Effector memory CD8-positive, alpha-beta T cell (primary cell): ENCODE data around the gene KSR2.
"Not testable (repeated sequence)": the region's sequence is repeated elsewhere in the genome, so short reads cannot be mapped to it uniquely, and the experiment has no call there.

ENCODE experiments used
- ATAC-seq: fragments of 150-1000 bp; cut with Tn5 transposase; replicated peaks from 2 replicates; pipeline ENCODE4 v1.10.0; 2021; ENCODE audit warnings: mild to moderate bottlenecking, moderate library complexity
- DNase-seq, 3 experiments: peaks; one replicate each; pipeline ENCODE4 v3.0.0; 2021
- H3K27ac Mint-ChIP-seq, 2 donors: one replicate each; pipeline ENCODE4 v1.8.0; 2022; ENCODE audit warnings: mild to moderate bottlenecking in 2 of 2, mixed read lengths in 2 of 2, moderate library complexity in 2 of 2
- H3K27me3 Mint-ChIP-seq, 2 donors: one replicate each; pipeline ENCODE4 v1.8.0; 2022; ENCODE audit warnings: mixed read lengths in 2 of 2
- H3K36me3 Mint-ChIP-seq: one replicate; pipeline ENCODE4 v1.8.0; 2022; ENCODE audit warnings: mild to moderate bottlenecking, moderate library complexity, mixed read lengths; ENCODE audit not compliant: insufficient read depth
- H3K4me1 Mint-ChIP-seq, 2 donors: one replicate each; pipeline ENCODE4 v1.8.0; 2022; ENCODE audit warnings: low read depth in 2 of 2, mixed read lengths in 2 of 2
- H3K4me3 Mint-ChIP-seq, 2 donors: one replicate each; pipeline ENCODE4 v1.8.0; 2022; ENCODE audit warnings: mild to moderate bottlenecking in 2 of 2, mixed read lengths in 2 of 2, moderate library complexity in 2 of 2
- H3K9me3 Mint-ChIP-seq, 2 donors: one replicate each; pipeline ENCODE4 v1.8.0; 2022; ENCODE audit warnings: mixed read lengths in 2 of 2

KSR2 gene

GRCh38 chr12:117646520-117646919 lies 322.3 kb downstream of the KSR2 start:
- peaks cover 0 to 10% of the 10 kb centered on the region in 2 donors for H3K27me3 Mint-ChIP-seq
- H3K9me3 Mint-ChIP-seq = peaks cover 6 to 7% of the 10 kb centered on the region in 2 donors
- H3K27ac Mint-ChIP-seq = no peak overlapping the region

GRCh38 chr12:117645473-117645872 lies 323.3 kb downstream of the KSR2 start:
- no peak for ATAC-seq
- peaks cover 0 to 10% of the 10 kb centered on the region in 2 donors for H3K27me3 Mint-ChIP-seq

More at GRCh38 chr12:117646520-117646919, 322.3 kb downstream of the KSR2 start:
- DNase-seq (no peak), ATAC-seq (no peak)
- no peaks in the 10 kb centered on the region for H3K4me1 Mint-ChIP-seq
- no peaks in the 10 kb centered on the region for H3K36me3 Mint-ChIP-seq
- no peak overlapping the region for H3K4me3 Mint-ChIP-seq

GRCh38 chr12:117643971-117644370 lies 324.8 kb downstream of the KSR2 start:
- Mint-ChIP-seq H3K4me1 (no peaks in the 10 kb centered on the region), H3K27me3 (peaks cover 0 to 10% of the 10 kb centered on the region in 2 donors)
- no peak for ATAC-seq

More at GRCh38 chr12:117645473-117645872, 323.3 kb downstream of the KSR2 start:
- H3K4me3 Mint-ChIP-seq = no peak overlapping the region
- no peak overlapping the region for H3K27ac Mint-ChIP-seq
- H3K36me3 Mint-ChIP-seq = no peaks in the 10 kb centered on the region
- H3K9me3 Mint-ChIP-seq = peaks cover 0 to 7% of the 10 kb centered on the region in 2 donors
- DNase-seq = no peak
- H3K4me1 Mint-ChIP-seq = no peaks in the 10 kb centered on the region

GRCh38 chr12:117641885-117642284 lies 326.9 kb downstream of the KSR2 start:
- no peak for ATAC-seq
- no peak overlapping the region for H3K27ac Mint-ChIP-seq
- H3K4me1 Mint-ChIP-seq = no peaks in the 10 kb centered on the region

More at GRCh38 chr12:117643971-117644370, 324.8 kb downstream of the KSR2 start:
- peaks cover 0 to 7% of the 10 kb centered on the region in 2 donors for H3K9me3 Mint-ChIP-seq
- no peak for DNase-seq
- H3K27ac Mint-ChIP-seq = no peak overlapping the region
- H3K36me3 Mint-ChIP-seq = no peaks in the 10 kb centered on the region
- H3K4me3 Mint-ChIP-seq = no peak overlapping the region

GRCh38 chr12:117640511-117640910 lies 328.3 kb downstream of the KSR2 start:
- Mint-ChIP-seq H3K4me1 (no peaks in the 10 kb centered on the region), H3K4me3 (no peak overlapping the region), H3K36me3 (no peaks in the 10 kb centered on the region), H3K27me3 (no peaks in the 10 kb centered on the region), H3K27ac (no peak overlapping the region), H3K9me3 (peaks cover 3 to 6% of the 10 kb centered on the region in 2 donors)
- no peak for ATAC-seq
- no peak for DNase-seq

More at GRCh38 chr12:117641885-117642284, 326.9 kb downstream of the KSR2 start:
- Mint-ChIP-seq H3K27me3 (peaks cover 0 to 4% of the 10 kb centered on the region in 2 donors), H3K9me3 (peaks cover 6% of the 10 kb centered on the region in 2 donors), H3K36me3 (no peaks in the 10 kb centered on the region), H3K4me3 (no peak overlapping the region)
- no peak for DNase-seq

GRCh38 chr12:117629454-117629853 lies 339.3 kb downstream of the KSR2 start:
- DNase-seq (no peak), ATAC-seq (no peak)
- Mint-ChIP-seq H3K9me3 (peaks cover 5 to 16% of the 10 kb centered on the region in 2 donors), H3K36me3 (no peaks in the 10 kb centered on the region), H3K4me3 (no peak overlapping the region), H3K27me3 (no peaks in the 10 kb centered on the region), H3K4me1 (no peaks in the 10 kb centered on the region), H3K27ac (no peak overlapping the region)

- not testable (repeated sequence) for H3K27me3 Mint-ChIP-seq, H3K36me3 Mint-ChIP-seq, H3K27ac Mint-ChIP-seq, H3K4me1 Mint-ChIP-seq, DNase-seq, H3K4me3 Mint-ChIP-seq, ATAC-seq
- peaks cover 5 to 16% of the 10 kb centered on the region in 2 donors for H3K9me3 Mint-ChIP-seq
Observed at GRCh38 chr12:117628711-117629110, 340.1 kb downstream of the KSR2 start.

GRCh38 chr12:117622741-117623140 lies 346.0 kb downstream of the KSR2 start:
- DNase-seq (no peak), ATAC-seq (no peak)
- peaks cover 0 to 2% of the 10 kb centered on the region in 2 donors for H3K9me3 Mint-ChIP-seq
- no peak overlapping the region for H3K4me3 Mint-ChIP-seq
- H3K4me1 Mint-ChIP-seq = no peaks in the 10 kb centered on the region
- H3K27me3 Mint-ChIP-seq = no peaks in the 10 kb centered on the region
- no peak overlapping the region for H3K27ac Mint-ChIP-seq
- no peaks in the 10 kb centered on the region for H3K36me3 Mint-ChIP-seq

- no peak for DNase-seq
- Mint-ChIP-seq H3K4me1 (no peaks in the 10 kb centered on the region), H3K27ac (no peak overlapping the region), H3K9me3 (peaks cover 0 to 2% of the 10 kb centered on the region in 2 donors), H3K36me3 (no peaks in the 10 kb centered on the region), H3K27me3 (no peaks in the 10 kb centered on the region), H3K4me3 (no peak overlapping the region)
- no peak for ATAC-seq
Observed at GRCh38 chr12:117622087-117622486, 346.7 kb downstream of the KSR2 start.

GRCh38 chr12:117607778-117608177 lies 361.0 kb downstream of the KSR2 start:
- Mint-ChIP-seq H3K27ac (no peak overlapping the region), H3K4me1 (no peaks in the 10 kb centered on the region), H3K4me3 (no peak overlapping the region), H3K9me3 (peaks cover 3 to 8% of the 10 kb centered on the region in 2 donors), H3K27me3 (no peaks in the 10 kb centered on the region), H3K36me3 (no peaks in the 10 kb centered on the region)
- DNase-seq (no peak), ATAC-seq (no peak)

GRCh38 chr12:117606945-117607344 lies 361.8 kb downstream of the KSR2 start:
- Mint-ChIP-seq H3K27me3 (no peaks in the 10 kb centered on the region), H3K4me1 (no peaks in the 10 kb centered on the region), H3K4me3 (no peak overlapping the region), H3K27ac (no peak overlapping the region), H3K36me3 (no peaks in the 10 kb centered on the region), H3K9me3 (peaks cover 3 to 8% of the 10 kb centered on the region in 2 donors)
- no peak for ATAC-seq
- no peak for DNase-seq

GRCh38 chr12:117606024-117606423 lies 362.8 kb downstream of the KSR2 start:
- no peaks in the 10 kb centered on the region for H3K36me3 Mint-ChIP-seq
- no peak for ATAC-seq
- no peak overlapping the region for H3K4me3 Mint-ChIP-seq

GRCh38 chr12:117603316-117604113 lies 365.3 kb downstream of the KSR2 start:
- H3K9me3 Mint-ChIP-seq = peaks cover 0 to 3% of the 10 kb centered on the region in 2 donors
- H3K4me3 Mint-ChIP-seq = no peak overlapping the region
- no peaks in the 10 kb centered on the region for H3K4me1 Mint-ChIP-seq
- H3K27ac Mint-ChIP-seq = no peak overlapping the region
- no peak for DNase-seq
- ATAC-seq = no peak
- H3K27me3 Mint-ChIP-seq = no peaks in the 10 kb centered on the region
- H3K36me3 Mint-ChIP-seq = no peaks in the 10 kb centered on the region

More at GRCh38 chr12:117606024-117606423, 362.8 kb downstream of the KSR2 start:
- Mint-ChIP-seq H3K9me3 (peaks cover 0 to 8% of the 10 kb centered on the region in 2 donors), H3K27ac (no peak overlapping the region), H3K4me1 (no peaks in the 10 kb centered on the region), H3K27me3 (no peaks in the 10 kb centered on the region)
- DNase-seq = no peak

- no peak overlapping the region for H3K27ac Mint-ChIP-seq
- no peaks in the 10 kb centered on the region for H3K4me1 Mint-ChIP-seq
- DNase-seq = no peak
- no peak overlapping the region for H3K4me3 Mint-ChIP-seq
- no peaks in the 10 kb centered on the region for H3K36me3 Mint-ChIP-seq
- ATAC-seq = no peak
- peaks cover 3 to 6% of the 10 kb centered on the region in 2 donors for H3K9me3 Mint-ChIP-seq
- H3K27me3 Mint-ChIP-seq = no peaks in the 10 kb centered on the region
Observed at GRCh38 chr12:117599849-117600248, 368.9 kb downstream of the KSR2 start.
